ENCODE data around the gene NCBP3.

The NCBP3 gene
- total RNA-seq = 56.7 to 70.1 reads per million in 2 donors

DNA sequence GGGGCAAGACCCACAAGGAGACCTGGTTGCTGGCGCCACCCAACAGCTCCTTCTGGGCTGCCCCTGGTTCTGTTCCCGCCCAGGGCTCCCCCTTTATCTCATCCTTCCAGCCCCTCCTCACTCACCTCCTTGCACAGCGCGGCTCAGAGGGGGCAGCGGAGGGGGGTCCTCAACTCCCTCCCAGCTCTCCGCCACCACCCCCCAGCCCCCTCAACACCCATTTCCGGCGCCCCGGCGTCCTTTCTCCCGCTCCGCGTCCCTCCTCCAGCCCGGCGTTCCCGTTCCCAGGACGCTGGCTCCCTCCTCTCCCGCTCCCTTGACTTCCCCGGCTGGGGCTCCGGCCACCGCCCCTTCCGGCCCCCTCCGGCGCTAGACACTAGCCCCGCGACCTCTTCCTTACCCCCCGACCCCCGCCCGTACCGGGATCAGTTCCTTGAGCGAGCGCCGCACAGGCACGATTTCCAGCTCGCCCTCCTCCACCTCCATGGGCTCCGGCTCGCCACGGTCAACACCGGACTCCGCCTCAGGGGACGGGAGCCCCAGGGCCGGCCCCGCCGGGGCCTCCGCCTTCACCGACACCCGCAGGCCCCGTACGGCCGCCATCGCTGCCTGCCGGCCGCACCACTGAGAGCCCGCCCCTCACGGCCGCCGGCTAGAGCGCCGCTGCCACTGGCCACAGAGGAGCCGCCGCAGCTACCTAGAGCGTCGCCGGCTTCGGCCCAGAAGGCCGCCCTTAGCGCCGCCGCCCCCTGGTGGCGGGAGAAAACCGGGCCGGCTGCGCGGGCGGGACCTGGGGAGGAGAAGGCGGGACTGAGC lies at the start of gene NCBP3:
NCBP3 (minus strand) TSS at position 626 of the 816 bp plus-strand sequence; CDS start at position 603, 23 bp downstream.
- DNase-seq = peak; percentile 82 to 96 (median 85)

- DNase-seq = no peak
Measured at GRCh38 chr17:3895354-3895753, 49.3 kb upstream of the NCBP3 start.

DNA sequence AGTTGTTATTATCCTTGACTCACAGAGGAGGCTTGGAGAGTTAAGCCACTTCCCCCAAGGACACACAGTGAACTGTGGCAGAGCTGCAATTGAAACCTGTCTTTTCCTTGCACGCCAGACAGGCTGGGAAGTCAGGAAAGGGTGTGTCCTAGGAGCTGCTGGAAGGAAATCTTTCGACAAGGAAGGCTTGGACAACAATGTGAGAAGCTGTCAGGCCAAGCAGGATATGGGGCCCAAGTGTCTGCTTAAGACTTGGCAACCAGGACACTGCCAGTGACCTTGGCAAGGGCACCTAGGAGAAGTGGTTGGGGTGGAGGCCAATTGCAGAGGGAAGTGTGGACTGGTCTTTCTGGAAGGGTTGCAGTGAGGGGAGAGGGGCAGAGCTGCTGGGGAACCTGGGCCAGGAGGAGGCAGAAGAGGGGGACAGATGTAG lies 48.9 kb upstream of the NCBP3 start:
- DNase-seq = no peak

GRCh38 chr17:3894188-3894587 lies 48.1 kb upstream of the NCBP3 start:
- DNase-seq = no peak

- DNase-seq = no peak
Measured at GRCh38 chr17:3893720-3894116, 47.7 kb upstream of the NCBP3 start.

- peak; percentile 81 to 92 (median 86) for DNase-seq
Measured at GRCh38 chr17:3893003-3893719, 47.1 kb upstream of the NCBP3 start, which contains the start of gene CAMKK1. CAMKK1 (minus strand) TSS chr17:3893053; CDS start chr17:3885687, 7,366 bp downstream.

- DNase-seq = peak; percentile 37 to 82 (median 81)
Measured at GRCh38 chr17:3892095-3892998, 46.3 kb upstream of the NCBP3 start.

DNA sequence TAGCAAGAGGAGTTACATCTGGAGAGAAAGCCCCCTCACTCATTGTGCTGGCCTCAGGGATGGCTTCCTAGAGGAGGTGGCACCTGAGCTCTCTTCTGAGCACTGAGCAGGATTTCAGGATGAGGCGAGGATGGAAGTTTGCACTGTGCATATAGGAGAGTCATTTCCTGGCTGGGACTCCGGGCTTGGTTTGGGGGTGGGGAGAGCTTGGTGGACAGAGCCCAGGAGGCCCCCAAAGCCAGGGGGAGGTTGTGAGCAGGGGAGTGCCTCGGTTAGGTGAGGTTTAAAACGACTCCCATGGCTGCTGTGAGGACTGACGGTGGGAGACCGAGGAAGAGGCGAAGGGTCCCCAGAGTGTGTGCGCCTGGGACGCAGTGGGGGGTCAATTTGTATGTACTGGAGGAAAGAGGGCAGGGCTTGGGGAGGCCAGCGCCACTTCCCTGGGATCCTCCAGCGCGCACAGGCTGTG lies 45.6 kb upstream of the NCBP3 start:
- DNase-seq = no peak

DNA sequence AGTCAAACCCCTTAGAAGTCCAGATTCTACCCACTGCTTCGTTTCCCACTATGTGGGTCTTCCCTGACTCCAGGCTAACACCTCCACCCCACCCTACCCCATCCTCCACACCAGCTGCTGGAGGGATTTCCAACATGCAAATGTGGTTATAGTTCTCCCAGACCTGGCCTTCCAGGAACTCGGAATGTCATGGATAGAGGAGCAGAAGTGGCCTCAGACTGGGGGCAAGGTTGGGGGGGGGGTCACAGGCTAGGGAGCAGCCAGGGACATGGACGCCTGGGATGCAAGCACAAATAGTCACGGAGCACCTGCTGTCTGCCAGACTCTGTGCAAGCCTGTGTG lies 44.8 kb upstream of the NCBP3 start:
- no peak for DNase-seq

DNA sequence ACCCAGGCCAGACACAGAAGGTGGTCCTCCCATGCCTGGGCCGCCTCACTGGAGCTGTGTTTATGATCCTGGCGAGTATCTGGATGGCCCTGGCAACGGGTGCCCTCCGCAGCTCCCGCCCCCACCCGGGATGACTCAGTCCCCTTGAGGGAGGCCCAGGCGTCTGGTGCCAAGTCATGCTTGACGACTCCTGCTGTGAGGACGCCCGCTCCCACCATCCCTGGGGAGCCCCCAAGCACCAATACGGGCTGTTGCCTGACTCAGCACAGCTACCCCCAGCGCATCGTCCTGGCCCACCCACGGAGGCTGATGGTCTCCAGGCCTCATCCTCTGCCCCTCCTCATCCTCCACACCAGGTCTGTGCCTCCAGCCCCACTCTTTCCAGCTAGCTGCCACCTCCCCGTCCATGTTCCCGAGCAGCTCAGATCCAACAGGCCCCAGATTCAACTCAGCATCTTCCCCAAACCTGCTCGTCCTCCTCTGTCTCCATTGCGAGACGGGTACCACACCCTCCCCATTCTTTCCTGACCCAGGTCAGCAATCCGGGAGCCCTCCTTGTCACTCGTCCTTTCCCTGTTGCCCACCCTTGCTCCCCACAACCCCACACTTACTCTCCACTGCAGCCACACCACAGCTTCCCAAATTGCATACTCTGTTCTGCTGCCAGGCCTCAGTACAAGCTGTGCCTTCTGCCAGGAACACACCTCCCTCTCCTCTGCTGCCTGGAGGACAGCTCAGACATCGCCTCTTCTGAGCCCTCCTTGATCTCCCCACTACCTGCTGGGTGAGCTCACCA lies 44.2 kb upstream of the NCBP3 start:
- no peak for DNase-seq

DNA sequence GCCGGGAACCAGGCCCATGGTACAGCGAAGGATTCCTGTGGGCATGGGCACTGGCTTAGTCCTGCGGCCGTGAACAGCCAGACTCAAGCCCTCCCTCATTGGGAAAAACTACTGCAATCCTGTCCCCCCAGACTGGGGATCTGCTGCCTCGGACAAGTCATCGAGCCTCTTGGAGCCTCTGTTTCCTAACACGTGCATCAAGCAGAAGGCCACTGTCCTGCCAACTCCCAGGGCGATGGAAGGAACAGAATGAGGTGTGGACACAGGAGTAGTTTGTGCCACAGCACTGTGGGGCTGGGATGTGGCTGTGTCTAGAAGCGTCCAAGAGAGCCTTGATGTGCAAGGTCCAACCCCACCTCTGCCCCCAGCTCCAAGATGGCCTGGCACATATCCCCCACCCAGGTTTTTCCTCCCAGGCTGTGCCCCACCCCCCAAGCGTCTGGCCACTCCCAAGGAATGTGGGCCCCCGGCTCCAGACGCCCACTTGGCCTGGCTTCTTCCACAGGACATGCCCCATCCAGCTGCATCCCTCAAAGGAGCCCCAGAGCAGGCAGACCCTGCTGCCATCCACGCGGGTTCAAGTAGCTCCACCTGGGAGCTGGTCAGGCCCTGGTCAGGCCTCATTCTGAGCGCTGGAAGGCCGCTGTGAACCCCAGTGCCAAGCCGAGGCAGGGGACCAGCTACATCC lies 43.4 kb upstream of the NCBP3 start:
- no peak for DNase-seq

DNA sequence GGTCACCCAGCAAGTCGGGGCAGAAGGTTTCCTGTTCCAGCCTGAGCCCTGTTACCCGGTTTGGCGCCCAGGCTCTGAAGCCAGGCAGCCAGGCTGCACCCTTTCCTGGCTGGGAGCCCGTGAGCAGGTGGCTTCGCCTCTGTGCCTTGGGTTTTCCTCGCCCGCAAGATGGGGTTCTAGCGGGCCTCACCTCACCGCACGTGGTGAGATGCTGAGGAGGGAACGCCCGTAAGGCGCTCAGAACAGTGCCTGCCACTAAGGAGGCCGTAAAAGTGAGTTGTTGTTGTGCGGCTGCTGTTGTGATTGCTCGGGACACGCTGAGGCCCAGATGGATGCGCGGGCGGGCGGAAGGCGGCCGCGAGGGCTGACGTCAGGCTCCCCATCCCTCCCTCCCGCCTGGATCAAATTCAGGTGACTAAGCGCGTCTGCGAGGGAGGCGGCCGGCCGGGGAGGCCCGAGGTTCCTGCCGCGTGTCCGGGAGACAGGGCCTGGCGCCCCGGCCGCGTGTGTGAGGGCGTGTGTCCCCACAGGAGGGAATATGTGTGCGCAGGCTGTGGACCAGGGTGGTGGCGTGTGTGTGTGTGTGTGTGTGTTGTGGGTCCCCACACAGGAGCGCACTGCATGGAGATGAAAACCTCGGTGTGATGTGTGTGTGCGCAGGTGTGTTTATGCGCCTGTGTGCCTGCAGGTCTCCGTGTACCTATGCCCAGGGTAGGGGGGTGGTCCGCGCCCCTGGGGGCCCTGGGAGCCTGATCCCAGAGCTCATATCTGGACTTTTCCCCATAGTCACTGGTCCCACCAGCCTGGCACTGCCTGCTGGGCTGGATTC lies 42.5 kb upstream of the NCBP3 start:
- no peak for DNase-seq

DNA sequence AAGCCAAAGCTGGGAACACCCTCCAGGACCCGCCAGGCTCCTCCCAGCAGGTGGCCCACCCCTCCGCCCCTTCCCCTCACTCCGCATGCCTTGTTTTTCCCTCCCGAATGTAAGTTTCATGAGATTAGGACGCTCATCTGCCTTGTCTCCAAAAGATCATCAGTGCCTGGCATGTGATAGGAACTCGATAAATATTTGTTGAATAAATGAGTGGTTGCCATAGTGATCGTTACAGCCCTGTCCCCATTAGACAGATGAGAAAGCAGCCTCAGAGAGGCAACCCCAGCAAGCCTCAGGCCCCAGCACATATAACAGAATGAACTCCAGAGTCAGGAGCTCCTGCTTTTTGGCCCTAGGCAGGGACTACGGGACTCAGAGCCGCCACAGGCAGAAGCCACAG lies 41.8 kb upstream of the NCBP3 start:
- DNase-seq = no peak

DNA sequence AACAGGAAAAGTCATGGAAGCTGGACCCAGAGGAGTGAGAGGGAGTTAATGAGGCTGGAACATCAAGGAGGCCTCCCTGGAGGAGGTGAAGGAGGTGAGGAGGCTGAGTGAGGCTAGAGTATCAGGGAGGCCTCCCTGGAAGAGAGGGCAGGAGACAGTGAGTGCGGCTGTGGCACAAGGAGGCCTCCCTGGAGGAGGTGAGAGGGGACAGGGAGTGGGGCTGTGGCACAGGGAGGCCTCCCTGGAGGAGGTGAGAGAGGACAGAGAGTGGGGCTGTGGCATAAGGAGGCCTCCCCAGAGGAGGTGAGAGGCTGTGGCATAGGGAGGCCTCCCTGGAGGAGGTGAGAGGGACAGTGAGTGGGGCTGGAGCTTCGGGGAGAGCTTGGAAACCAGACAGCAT lies 41.3 kb upstream of the NCBP3 start:
- no peak for DNase-seq

- peak in 1 of 5 experiments; percentile 21 for DNase-seq
Measured at GRCh38 chr17:3886776-3887175, 40.7 kb upstream of the NCBP3 start.

- no peak for DNase-seq
Measured at GRCh38 chr17:3885970-3886369, 39.9 kb upstream of the NCBP3 start.

DNA sequence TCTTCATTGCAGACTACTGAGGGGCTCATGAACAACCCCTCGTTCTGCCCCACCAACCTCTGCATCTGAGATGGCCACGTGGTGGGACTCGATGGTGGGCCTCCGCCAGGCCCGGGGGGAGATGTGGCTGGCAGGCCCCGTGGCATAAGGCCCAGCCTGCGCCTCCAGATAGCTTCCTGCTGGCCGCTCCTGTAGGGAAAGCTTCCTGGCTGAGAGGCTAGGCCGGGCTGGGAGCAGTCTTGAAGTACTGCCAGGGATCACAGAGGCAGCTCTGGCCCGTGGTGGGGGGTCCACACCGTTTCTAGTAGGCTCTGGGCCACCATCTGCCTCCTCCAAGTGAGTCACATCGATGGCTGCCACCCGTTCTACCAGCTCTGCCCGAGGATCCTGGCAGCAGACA lies 39.2 kb upstream of the NCBP3 start:
- no peak for DNase-seq

DNA sequence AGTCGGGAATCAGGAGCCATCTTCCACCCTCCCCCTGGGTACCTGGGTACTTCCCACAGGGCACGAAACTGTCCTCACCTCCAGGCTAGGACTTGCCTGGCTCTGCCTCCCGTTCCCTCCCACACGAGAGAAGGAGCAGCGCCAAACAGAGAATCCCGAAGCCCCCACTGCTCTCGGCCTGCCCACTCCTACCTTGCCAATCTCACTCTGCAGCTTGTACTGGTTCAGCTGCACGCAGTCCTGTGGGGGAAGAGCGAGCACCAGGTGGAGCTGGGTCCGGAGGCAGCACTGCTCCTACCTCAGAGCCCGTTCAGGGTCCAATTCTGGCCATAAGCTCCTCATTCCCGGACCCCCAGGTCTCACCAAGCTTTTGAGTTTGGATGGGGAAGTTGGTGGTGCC lies 38.1 kb upstream of the NCBP3 start:
- DNase-seq = no peak

DNA sequence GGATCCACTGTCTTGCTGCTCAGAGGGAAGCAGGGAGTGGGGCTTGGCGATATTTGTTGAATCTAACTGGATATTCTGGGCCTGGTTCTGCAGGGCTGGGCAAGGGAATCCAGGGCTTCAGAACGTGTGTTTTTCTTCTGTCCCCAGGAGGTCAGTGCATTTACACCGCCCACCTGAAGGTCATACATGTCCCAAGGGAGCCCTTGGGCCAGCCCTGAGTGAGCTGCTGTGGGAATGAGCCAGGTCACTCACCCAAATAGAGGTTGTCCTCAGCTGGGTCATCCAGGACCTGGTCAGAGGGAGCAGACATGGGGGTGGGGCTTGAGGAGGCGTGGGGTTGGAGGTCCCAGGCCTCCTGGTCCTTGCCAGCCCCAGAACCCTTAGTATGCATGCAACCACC lies 36.2 kb upstream of the NCBP3 start:
- DNase-seq = no peak

DNA sequence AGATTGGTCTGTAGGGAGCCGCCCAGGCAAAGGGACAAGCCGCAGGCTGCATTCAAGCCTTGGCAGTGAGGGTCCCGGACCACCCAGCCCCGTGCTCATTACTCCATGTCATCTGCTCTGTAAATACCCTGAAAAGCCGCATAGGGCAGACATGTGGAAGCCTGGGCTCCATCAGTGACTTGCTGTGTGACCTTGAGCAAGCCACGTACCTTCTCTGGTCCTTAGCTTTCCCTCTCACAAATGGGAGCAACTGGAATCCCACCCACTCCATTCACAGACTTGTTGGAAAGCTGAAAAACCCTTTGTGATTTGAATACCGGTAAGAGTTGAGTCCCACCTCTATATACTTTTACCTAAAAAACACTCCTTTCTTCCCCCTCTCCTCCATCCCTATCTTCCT lies 34.9 kb upstream of the NCBP3 start:
- no peak for DNase-seq

All from T-helper 2 cell (primary cell).